ENCODE measurements around the gene SVIP.

DNA sequence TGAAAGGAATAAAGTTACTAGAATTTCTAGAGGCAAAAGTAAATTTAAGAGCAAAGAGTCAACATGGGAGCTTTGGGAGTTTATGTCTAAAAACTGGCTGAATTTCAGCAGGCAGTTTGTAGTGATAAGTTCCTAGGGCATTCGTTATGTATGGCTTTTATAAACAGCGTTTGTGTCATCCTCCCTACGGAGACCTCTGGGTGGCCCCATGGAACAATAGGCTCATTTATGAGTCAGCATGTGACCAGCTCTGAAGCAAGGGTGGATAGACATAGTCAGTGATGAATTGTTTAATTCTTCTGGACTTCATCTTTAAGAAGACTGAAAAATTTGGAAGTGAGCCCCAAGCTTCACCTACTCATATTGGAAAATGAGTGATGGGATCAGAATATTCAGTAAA lies 37.1 kb downstream of the SVIP start:
- TF ChIP-seq, protein P1, sequence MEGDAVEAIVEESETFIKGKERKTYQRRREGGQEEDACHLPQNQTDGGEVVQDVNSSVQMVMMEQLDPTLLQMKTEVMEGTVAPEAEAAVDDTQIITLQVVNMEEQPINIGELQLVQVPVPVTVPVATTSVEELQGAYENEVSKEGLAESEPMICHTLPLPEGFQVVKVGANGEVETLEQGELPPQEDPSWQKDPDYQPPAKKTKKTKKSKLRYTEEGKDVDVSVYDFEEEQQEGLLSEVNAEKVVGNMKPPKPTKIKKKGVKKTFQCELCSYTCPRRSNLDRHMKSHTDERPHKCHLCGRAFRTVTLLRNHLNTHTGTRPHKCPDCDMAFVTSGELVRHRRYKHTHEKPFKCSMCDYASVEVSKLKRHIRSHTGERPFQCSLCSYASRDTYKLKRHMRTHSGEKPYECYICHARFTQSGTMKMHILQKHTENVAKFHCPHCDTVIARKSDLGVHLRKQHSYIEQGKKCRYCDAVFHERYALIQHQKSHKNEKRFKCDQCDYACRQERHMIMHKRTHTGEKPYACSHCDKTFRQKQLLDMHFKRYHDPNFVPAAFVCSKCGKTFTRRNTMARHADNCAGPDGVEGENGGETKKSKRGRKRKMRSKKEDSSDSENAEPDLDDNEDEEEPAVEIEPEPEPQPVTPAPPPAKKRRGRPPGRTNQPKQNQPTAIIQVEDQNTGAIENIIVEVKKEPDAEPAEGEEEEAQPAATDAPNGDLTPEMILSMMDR (IDR thresholded peaks at IDR 0.05), result no peak
- no peak for TF ChIP-seq POLR2A (IDR thresholded peaks at IDR 0.05)
